ENCODE results near the gene MEGF6. TPM values are rescaled to one million over a fixed set of nuclear protein-coding genes. Genes with fewer than 3 reads are reported as not detected.
"Not testable (repeated sequence)": the region's sequence is repeated elsewhere in the genome, so short reads cannot be mapped to it uniquely, and the experiment has no call there.

The MEGF6 gene
- total and polyA plus RNA-seq, 4 donors: 53.7 to 332 (median 157) TPM

- H3K4me1 ChIP-seq (ENCODE audit: control insufficient read depth in 1 of 2, insufficient read depth in 2 of 2, low read length in 2 of 2): no peaks in the 10 kb centered on the region
- WGBS, 2 donors: 3 to 4% methylated on average over 41 to 71 of the region's 71 CpGs
- peak; percentile 16 for ATAC-seq (ENCODE audit: low FRiP score)
- H3K9me3 ChIP-seq (ENCODE audit: control insufficient read depth, low read length): no peaks in the 10 kb centered on the region
- H3K27me3 ChIP-seq (ENCODE audit: control insufficient read depth in 1 of 2, insufficient read depth in 2 of 2, low read length in 1 of 2): no peaks in the 10 kb centered on the region
- no peaks in the 10 kb centered on the region for H3K36me3 ChIP-seq (ENCODE audit: control insufficient read depth in 1 of 2, insufficient read depth in 2 of 2, low read length in 1 of 2)
- no peak overlapping the region for H3K27ac ChIP-seq (ENCODE audit: low read depth in 1 of 2, low read length in 2 of 2)
- no peak for DNase-seq
- intact Hi-C loops (cut with DNase I): no loop called here
- H3K4me3 ChIP-seq (ENCODE audit: low read length in 2 of 2): peak overlapping the region; percentile 80 to 90
These were observed 14.0 kb upstream of the MEGF6 start for GRCh38 chr1:3625151-3625907.

DNA sequence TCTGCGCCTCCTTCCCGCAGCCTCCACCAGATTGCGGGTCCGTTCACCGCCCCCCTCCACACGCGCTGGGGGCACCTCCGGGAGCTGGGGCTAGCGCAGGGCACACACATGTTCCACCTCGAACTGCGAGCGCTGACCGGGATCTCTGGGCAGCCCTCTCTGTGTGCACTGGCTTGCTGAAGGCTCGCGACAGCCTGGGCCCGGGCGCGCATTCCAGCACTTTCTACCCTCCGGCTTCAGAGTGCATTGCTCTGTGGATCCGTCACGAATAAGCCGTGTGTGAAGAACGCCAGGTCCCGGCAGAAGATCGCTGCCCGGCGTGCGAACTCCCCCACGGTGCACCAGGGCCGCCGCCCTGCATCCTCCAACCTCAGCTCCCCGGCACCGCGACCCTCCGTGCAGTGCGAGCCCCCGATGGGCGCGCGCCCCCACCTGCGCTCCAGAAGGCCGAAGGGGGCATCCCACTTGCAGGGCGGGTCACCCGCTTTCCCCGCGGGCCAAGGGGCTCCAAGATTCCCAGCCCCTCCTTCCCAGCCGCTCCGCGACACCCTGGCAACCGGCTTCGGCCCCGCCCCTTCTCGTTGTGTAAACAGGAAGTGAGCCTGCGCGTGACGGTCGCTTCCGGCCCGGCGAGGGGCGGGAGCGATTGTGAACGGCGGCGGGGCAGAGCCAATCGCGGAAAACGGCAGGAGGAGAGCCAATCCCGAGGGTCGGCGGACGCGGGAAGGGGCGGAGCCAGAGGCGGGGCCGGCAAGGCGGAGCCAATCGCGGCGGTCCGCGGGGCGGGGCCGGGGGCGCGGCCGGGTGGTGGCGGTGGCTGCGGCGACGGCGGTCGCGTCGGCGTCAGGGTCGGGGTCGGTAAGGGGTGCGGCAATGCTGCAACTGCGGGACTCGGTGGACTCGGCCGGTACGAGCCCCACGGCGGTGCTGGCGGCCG is 13.2 kb upstream of the MEGF6 start, which contains the start of gene TPRG1L:
Gene TPRG1L, plus strand, starts transcription at position 816 of the 937 bp plus-strand sequence. Its CDS starts 58 bp downstream, at position 874.
- Histone ChIP-seq H3K4me3 (ENCODE audit: low read length in 2 of 2) (peak within 1 kb of the TSS; percentile 80 to 90), H3K27ac (ENCODE audit: low read depth in 1 of 2, low read length in 2 of 2) (no peak within 1 kb of the TSS), H3K27me3 (ENCODE audit: control insufficient read depth in 1 of 2, insufficient read depth in 2 of 2, low read length in 1 of 2) (no peaks in the 10 kb centered on the region), H3K4me1 (ENCODE audit: control insufficient read depth in 1 of 2, insufficient read depth in 2 of 2, low read length in 2 of 2) (no peaks in the 10 kb centered on the region), H3K9me3 (ENCODE audit: control insufficient read depth, low read length) (no peaks in the 10 kb centered on the region), H3K36me3 (ENCODE audit: control insufficient read depth in 1 of 2, insufficient read depth in 2 of 2, low read length in 1 of 2) (no peaks in the 10 kb centered on the region)
- DNase-seq (peak; percentile 99), ATAC-seq (ENCODE audit: low FRiP score) (peak; percentile 97)
- intact Hi-C loops (cut with DNase I): no loop called here
- 1% methylated on average over 74 to 108 of the region's 108 CpGs for WGBS, 2 donors

GRCh38 chr1:3623441-3624199 is 12.3 kb upstream of the MEGF6 start:
- ATAC-seq (ENCODE audit: low FRiP score): no peak
- H3K27ac ChIP-seq (ENCODE audit: low read depth in 1 of 2, low read length in 2 of 2): no peak overlapping the region

GRCh38 chr1:3622102-3622501 is 10.8 kb upstream of the MEGF6 start:
- ATAC-seq (ENCODE audit: low FRiP score); H3K4me1 ChIP-seq (ENCODE audit: control insufficient read depth in 1 of 2, insufficient read depth in 2 of 2, low read length in 2 of 2); H3K9me3 ChIP-seq (ENCODE audit: control insufficient read depth, low read length); intact Hi-C loops (cut with DNase I); H3K27ac ChIP-seq (ENCODE audit: low read depth in 1 of 2, low read length in 2 of 2); H3K4me3 ChIP-seq (ENCODE audit: low read length in 2 of 2); DNase-seq; H3K27me3 ChIP-seq (ENCODE audit: control insufficient read depth in 1 of 2, insufficient read depth in 2 of 2, low read length in 1 of 2); H3K36me3 ChIP-seq (ENCODE audit: control insufficient read depth in 1 of 2, insufficient read depth in 2 of 2, low read length in 1 of 2): not testable (repeated sequence)
- 90 to 94% methylated on average over 9 of the region's 9 CpGs for WGBS, 2 donors

More at GRCh38 chr1:3623441-3624199, 12.3 kb upstream of the MEGF6 start:
- Histone ChIP-seq H3K4me1 (ENCODE audit: control insufficient read depth in 1 of 2, insufficient read depth in 2 of 2, low read length in 2 of 2) (no peaks in the 10 kb centered on the region), H3K9me3 (ENCODE audit: control insufficient read depth, low read length) (no peaks in the 10 kb centered on the region), H3K27me3 (ENCODE audit: control insufficient read depth in 1 of 2, insufficient read depth in 2 of 2, low read length in 1 of 2) (no peaks in the 10 kb centered on the region), H3K36me3 (ENCODE audit: control insufficient read depth in 1 of 2, insufficient read depth in 2 of 2, low read length in 1 of 2) (no peaks in the 10 kb centered on the region), H3K4me3 (ENCODE audit: low read length in 2 of 2) (peak overlapping the region; percentile 11 to 52)
- WGBS, 2 donors: 11 to 12% methylated on average over 23 of the region's 23 CpGs
- no peak for DNase-seq
- intact Hi-C loops (cut with DNase I): no loop called here

- not testable (repeated sequence) for H3K27me3 ChIP-seq (ENCODE audit: control insufficient read depth in 1 of 2, insufficient read depth in 2 of 2, low read length in 1 of 2); H3K36me3 ChIP-seq (ENCODE audit: control insufficient read depth in 1 of 2, insufficient read depth in 2 of 2, low read length in 1 of 2); H3K4me3 ChIP-seq (ENCODE audit: low read length in 2 of 2); H3K9me3 ChIP-seq (ENCODE audit: control insufficient read depth, low read length); DNase-seq; H3K27ac ChIP-seq (ENCODE audit: low read depth in 1 of 2, low read length in 2 of 2); H3K4me1 ChIP-seq (ENCODE audit: control insufficient read depth in 1 of 2, insufficient read depth in 2 of 2, low read length in 2 of 2); ATAC-seq (ENCODE audit: low FRiP score)
- intact Hi-C loops (cut with DNase I): loop anchor here (2.0 kb wide), 2 partner anchors 126 to 168 kb away; no protein-coding TSS in a partner anchor
- 22 to 33% methylated on average over 10 to 15 of the region's 15 CpGs for WGBS, 2 donors
These were observed 9.9 kb upstream of the MEGF6 start for GRCh38 chr1:3621151-3621671.

- Histone ChIP-seq H3K4me3 (ENCODE audit: low read length in 2 of 2) (no peak overlapping the region), H3K9me3 (ENCODE audit: control insufficient read depth, low read length) (no peaks in the 10 kb centered on the region), H3K4me1 (ENCODE audit: control insufficient read depth in 1 of 2, insufficient read depth in 2 of 2, low read length in 2 of 2) (no peaks in the 10 kb centered on the region), H3K27ac (ENCODE audit: low read depth in 1 of 2, low read length in 2 of 2) (no peak overlapping the region), H3K36me3 (ENCODE audit: control insufficient read depth in 1 of 2, insufficient read depth in 2 of 2, low read length in 1 of 2) (no peaks in the 10 kb centered on the region), H3K27me3 (ENCODE audit: control insufficient read depth in 1 of 2, insufficient read depth in 2 of 2, low read length in 1 of 2) (no peaks in the 10 kb centered on the region)
- DNase-seq (no peak), ATAC-seq (ENCODE audit: low FRiP score) (no peak)
- intact Hi-C loops (cut with DNase I): loop anchor here (2.0 kb wide), 2 partner anchors 126 to 168 kb away; no protein-coding TSS in a partner anchor
- 87 to 89% methylated on average over 12 of the region's 12 CpGs for WGBS, 2 donors
These were observed 9.4 kb upstream of the MEGF6 start for GRCh38 chr1:3620708-3621107.

DNA sequence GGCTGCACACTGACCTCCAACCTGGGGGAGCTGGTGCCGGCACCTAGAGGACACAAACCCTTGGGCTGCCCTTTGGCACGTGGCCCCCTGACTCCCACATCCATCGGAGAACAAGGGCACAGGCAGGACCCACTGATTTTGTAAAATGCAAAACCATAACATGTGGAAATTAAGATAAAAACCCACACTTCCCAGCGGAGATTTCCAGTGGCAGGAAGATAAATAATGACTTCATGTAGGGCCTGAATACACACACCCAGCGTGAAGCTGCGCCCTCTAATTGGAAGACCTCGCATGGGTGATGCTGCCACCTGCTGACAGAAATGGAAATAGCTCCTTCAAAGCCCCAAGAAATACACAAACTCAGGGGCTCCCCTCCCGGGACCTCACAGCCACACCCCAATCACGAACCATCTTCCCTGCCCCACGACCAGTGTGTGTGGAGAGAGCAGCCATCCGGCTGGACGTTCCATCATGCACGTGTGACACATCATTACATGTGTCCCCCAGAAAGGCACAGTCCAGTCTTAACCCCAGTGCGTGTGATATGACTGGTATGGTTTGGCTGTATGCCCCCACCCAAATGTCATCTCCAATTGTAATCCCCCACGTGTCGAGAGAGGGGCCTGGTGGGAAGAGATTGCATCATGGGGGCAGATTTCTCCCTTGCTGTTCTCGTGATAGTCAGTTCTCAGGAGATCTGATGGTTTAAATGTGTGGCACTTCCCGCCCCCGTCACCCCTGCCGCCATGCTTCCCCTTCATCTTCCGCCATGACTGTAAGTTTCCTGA is 7.8 kb upstream of the MEGF6 start:
- intact Hi-C loops (cut with DNase I): loop anchor here (1.0 to 2.0 kb wide), 3 partner anchors 54 to 128 kb away; no protein-coding TSS in a partner anchor
- no peaks in the 10 kb centered on the region for H3K36me3 ChIP-seq (ENCODE audit: control insufficient read depth in 1 of 2, insufficient read depth in 2 of 2, low read length in 1 of 2)
- H3K27me3 ChIP-seq (ENCODE audit: control insufficient read depth in 1 of 2, insufficient read depth in 2 of 2, low read length in 1 of 2): no peaks in the 10 kb centered on the region
- DNase-seq (peak in 1 of 2 donors; percentile 78), ATAC-seq (ENCODE audit: low FRiP score) (peak; percentile 79)
- no peak overlapping the region for H3K4me3 ChIP-seq (ENCODE audit: low read length in 2 of 2)
- no peaks in the 10 kb centered on the region for H3K9me3 ChIP-seq (ENCODE audit: control insufficient read depth, low read length)
- no peak overlapping the region for H3K27ac ChIP-seq (ENCODE audit: low read depth in 1 of 2, low read length in 2 of 2)
- WGBS, 2 donors: 16 to 22% methylated on average over 18 to 21 of the region's 21 CpGs
- no peaks in the 10 kb centered on the region for H3K4me1 ChIP-seq (ENCODE audit: control insufficient read depth in 1 of 2, insufficient read depth in 2 of 2, low read length in 2 of 2)
